Cardiac fibroblast (primary cell): Measurements from ENCODE around the gene CNBD2.
A peak's percentile ranks its signal among the peaks of the same experiment; 100 is the strongest.
"Not testable (repeated sequence)": the region's sequence is repeated elsewhere in the genome, so short reads cannot be mapped to it uniquely, and the experiment has no call there.

Experiments
- DNase-seq, 2 donors: peaks; one replicate each; pipeline versions ENCODE4 v3.0.0 to v3.0.0-alpha.2; 2010; ENCODE audit warnings: low read depth in 2 of 2
- H3K4me3 ChIP-seq, 2 donors: replicated peaks in 1 of 2; 1 replicate in 1 of 2; 2 replicates in 1 of 2; pipeline ENCODE4 v1.5.1; 2011; ENCODE audit warnings: low read depth in 2 of 2, low read length in 2 of 2, mild to moderate bottlenecking in 2 of 2, moderate library complexity in 1 of 2
- CTCF ChIP-seq: IDR thresholded peaks from one replicate; pipeline ENCODE4 v1.5.1; 2011; ENCODE audit warnings: low read depth, mild to moderate bottlenecking, low read length, inconsistent platforms

CNBD2 gene

GRCh38 chr20:36017048-36017951 lies 48.9 kb downstream of the CNBD2 start:
- DNase-seq: peak; percentile 77 to 87
- TF ChIP-seq CTCF: no peak
- H3K4me3 ChIP-seq: no peak overlapping the region

GRCh38 chr20:36018208-36018988 lies 50.0 kb downstream of the CNBD2 start:
- TF ChIP-seq CTCF: no peak
- DNase-seq: no peak
- no peak overlapping the region for H3K4me3 ChIP-seq

- not testable (repeated sequence) for DNase-seq, H3K4me3 ChIP-seq
These were observed 57.7 kb downstream of the CNBD2 start for GRCh38 chr20:36026131-36026530.

- TF ChIP-seq CTCF: no peak
- H3K4me3 ChIP-seq: no peak overlapping the region
- no peak for DNase-seq
These were observed 59.9 kb downstream of the CNBD2 start for GRCh38 chr20:36028106-36028808.

- no peak overlapping the region for H3K4me3 ChIP-seq
- TF ChIP-seq CTCF: no peak
- peak; percentile 46 to 75 for DNase-seq
These were observed 61.8 kb downstream of the CNBD2 start for GRCh38 chr20:36030149-36030548.

GRCh38 chr20:36031806-36032205 lies 63.4 kb downstream of the CNBD2 start:
- DNase-seq: no peak
- no peak for TF ChIP-seq CTCF
- no peak overlapping the region for H3K4me3 ChIP-seq

- H3K4me3 ChIP-seq: no peak overlapping the region
- TF ChIP-seq CTCF: no peak
- DNase-seq: no peak
These were observed 66.5 kb downstream of the CNBD2 start for GRCh38 chr20:36034875-36035274.
